ENCODE measurements around the gene PLCH1. TPM values are rescaled to one million over a fixed set of nuclear protein-coding genes. Genes with fewer than 3 reads are reported as not detected.

Gene PLCH1
- total and polyA plus RNA-seq, 9 of the 15 experiments (the other 6 are each of a cell fraction or from before 2014, with no cell fraction given), result 0.17 to 0.62 (median 0.40) TPM

DNA sequence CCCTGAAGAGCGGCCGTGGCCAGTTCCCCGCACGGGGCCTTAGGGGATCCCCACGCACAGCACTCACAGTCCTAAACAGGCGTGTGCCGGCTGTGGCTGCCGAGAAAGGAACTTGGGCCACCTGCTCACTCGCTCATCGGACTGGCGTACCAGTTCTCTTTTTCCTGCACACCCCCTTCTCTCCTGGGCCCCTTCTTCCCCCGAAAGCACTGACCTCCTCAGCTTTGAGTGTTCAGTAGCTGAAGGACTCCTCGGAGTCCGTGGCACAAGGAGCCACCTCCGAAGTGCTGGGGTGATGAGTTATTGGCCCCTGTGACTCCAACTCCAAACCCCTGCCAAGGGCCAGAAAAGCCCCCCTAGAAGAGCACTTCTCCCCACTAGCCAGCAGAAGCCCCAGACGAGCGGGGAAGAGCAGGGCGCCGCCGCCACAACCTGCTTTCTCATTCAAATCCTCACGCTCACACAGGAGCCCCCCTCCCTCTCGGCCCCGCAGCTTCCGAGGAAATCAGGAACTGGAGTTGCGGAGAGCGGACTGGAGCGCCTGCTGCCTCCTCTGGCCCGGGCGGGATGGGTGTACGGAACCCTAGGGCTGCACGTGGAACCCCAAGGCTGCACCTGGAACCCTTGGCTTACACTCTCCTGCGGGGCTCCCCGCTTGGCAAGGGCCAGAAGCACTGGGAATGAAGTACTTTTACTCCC, at the start of gene PLCH1 (continued):
- TF ChIP-seq, protein P1, sequence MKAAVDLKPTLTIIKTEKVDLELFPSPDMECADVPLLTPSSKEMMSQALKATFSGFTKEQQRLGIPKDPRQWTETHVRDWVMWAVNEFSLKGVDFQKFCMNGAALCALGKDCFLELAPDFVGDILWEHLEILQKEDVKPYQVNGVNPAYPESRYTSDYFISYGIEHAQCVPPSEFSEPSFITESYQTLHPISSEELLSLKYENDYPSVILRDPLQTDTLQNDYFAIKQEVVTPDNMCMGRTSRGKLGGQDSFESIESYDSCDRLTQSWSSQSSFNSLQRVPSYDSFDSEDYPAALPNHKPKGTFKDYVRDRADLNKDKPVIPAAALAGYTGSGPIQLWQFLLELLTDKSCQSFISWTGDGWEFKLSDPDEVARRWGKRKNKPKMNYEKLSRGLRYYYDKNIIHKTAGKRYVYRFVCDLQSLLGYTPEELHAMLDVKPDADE (conservative IDR thresholded peaks at IDR 0.05; ENCODE audit: control insufficient read depth, low read depth, low read length), result no peak
- TF ChIP-seq FOXJ2 (tag; IDR thresholded peaks at IDR 0.05) (no peak), CREM (IDR thresholded peaks at IDR 0.05; ENCODE audit: low read depth) (peak; percentile 28; the same call in 1 of the 2 replicates), LCOR (CRISPR knock-in tag; IDR thresholded peaks at IDR 0.05) (0 out of 2 replicates have a peak, but pooled peaks have one; percentile 24), POLR3A (IDR thresholded peaks at IDR 0.05; ENCODE audit: borderline replicate concordance, extremely low read depth, insufficient read depth, insufficient read length) (no peak), STAT5B (CRISPR knock-in tag; IDR thresholded peaks at IDR 0.05) (no peak), NBN (IDR thresholded peaks at IDR 0.05; ENCODE audit: low read depth) (no peak), BHLHE40 (IDR thresholded peaks at IDR 0.05; ENCODE audit: low read length) (peak; percentile 46), ILF3 (IDR thresholded peaks at IDR 0.05; ENCODE audit: borderline replicate concordance) (no peak)
- TF ChIP-seq, protein P2, sequence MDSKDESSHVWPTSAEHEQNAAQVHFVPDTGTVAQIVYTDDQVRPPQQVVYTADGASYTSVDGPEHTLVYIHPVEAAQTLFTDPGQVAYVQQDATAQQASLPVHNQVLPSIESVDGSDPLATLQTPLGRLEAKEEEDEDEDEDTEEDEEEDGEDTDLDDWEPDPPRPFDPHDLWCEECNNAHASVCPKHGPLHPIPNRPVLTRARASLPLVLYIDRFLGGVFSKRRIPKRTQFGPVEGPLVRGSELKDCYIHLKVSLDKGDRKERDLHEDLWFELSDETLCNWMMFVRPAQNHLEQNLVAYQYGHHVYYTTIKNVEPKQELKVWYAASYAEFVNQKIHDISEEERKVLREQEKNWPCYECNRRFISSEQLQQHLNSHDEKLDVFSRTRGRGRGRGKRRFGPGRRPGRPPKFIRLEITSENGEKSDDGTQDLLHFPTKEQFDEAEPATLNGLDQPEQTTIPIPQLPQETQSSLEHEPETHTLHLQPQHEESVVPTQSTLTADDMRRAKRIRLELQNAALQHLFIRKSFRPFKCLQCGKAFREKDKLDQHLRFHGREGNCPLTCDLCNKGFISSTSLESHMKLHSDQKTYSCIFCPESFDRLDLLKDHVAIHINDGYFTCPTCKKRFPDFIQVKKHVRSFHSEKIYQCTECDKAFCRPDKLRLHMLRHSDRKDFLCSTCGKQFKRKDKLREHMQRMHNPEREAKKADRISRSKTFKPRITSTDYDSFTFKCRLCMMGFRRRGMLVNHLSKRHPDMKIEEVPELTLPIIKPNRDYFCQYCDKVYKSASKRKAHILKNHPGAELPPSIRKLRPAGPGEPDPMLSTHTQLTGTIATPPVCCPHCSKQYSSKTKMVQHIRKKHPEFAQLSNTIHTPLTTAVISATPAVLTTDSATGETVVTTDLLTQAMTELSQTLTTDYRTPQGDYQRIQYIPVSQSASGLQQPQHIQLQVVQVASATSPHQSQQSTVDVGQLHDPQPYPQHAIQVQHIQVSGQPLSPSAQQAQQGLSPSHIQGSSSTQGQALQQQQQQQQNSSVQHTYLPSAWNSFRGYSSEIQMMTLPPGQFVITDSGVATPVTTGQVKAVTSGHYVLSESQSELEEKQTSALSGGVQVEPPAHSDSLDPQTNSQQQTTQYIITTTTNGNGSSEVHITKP (IDR thresholded peaks at IDR 0.05; ENCODE audit: partially characterized antibody), result peak; percentile 21
- TF ChIP-seq, protein P3, sequence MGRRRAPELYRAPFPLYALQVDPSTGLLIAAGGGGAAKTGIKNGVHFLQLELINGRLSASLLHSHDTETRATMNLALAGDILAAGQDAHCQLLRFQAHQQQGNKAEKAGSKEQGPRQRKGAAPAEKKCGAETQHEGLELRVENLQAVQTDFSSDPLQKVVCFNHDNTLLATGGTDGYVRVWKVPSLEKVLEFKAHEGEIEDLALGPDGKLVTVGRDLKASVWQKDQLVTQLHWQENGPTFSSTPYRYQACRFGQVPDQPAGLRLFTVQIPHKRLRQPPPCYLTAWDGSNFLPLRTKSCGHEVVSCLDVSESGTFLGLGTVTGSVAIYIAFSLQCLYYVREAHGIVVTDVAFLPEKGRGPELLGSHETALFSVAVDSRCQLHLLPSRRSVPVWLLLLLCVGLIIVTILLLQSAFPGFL (CRISPR knock-in tag; IDR thresholded peaks at IDR 0.05), result no peak
- TF ChIP-seq, protein P4, sequence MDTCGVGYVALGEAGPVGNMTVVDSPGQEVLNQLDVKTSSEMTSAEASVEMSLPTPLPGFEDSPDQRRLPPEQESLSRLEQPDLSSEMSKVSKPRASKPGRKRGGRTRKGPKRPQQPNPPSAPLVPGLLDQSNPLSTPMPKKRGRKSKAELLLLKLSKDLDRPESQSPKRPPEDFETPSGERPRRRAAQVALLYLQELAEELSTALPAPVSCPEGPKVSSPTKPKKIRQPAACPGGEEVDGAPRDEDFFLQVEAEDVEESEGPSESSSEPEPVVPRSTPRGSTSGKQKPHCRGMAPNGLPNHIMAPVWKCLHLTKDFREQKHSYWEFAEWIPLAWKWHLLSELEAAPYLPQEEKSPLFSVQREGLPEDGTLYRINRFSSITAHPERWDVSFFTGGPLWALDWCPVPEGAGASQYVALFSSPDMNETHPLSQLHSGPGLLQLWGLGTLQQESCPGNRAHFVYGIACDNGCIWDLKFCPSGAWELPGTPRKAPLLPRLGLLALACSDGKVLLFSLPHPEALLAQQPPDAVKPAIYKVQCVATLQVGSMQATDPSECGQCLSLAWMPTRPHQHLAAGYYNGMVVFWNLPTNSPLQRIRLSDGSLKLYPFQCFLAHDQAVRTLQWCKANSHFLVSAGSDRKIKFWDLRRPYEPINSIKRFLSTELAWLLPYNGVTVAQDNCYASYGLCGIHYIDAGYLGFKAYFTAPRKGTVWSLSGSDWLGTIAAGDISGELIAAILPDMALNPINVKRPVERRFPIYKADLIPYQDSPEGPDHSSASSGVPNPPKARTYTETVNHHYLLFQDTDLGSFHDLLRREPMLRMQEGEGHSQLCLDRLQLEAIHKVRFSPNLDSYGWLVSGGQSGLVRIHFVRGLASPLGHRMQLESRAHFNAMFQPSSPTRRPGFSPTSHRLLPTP (IDR thresholded peaks at IDR 0.05; ENCODE audit: borderline replicate concordance, extremely low read depth, insufficient read length), result no peak

Measured in K562 (cell line).